Right hindlimb (tissue), 1 donor: ENCODE data around the gene NIPAL1.

Experiments
- DNase-seq: peaks from one replicate; pipeline ENCODE4 v3.0.0-alpha.2; 2018

The NIPAL1 gene

DNA sequence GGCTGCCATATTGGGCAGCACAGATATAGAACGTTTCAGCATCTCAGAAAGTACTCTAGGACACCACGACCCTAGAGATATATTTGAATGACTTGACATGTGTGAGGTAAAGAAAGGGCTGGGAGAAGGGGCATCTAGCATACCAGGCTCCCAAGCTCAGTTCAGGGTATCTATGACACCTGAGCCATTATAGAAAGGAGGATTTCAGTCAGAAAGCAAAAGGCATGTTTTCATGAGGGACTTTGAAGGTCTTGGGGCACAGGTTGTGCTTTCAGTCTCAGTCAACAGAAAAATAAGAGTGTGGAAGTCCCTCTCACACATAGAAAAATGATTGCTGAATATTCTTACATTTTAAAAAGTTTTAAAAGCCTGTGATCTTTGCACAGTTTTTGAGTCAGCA lies 51.6 kb downstream of the NIPAL1 start:
- DNase-seq: no peak

GRCh38 chr4:48069026-48069425 lies 52.5 kb downstream of the NIPAL1 start:
- DNase-seq: no peak

DNA sequence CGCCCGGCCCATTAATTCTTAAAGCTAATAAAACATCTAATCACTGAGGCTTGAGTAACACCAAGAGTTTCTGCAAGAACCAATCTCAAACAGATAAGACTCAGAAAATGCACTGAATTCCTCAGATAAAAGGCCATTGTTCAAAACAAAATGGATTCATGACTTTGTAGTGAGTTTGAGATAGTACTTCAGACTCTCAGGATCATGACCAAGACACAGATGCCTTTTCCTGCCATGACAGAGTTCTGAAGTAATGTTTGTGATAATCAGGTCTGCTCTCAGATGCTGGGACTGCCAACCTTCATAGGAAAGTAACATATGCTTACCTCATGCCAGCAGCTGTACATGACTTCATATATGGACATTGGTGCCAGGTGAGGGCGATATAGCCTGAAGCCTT lies 54.6 kb downstream of the NIPAL1 start:
- DNase-seq: no peak

DNA sequence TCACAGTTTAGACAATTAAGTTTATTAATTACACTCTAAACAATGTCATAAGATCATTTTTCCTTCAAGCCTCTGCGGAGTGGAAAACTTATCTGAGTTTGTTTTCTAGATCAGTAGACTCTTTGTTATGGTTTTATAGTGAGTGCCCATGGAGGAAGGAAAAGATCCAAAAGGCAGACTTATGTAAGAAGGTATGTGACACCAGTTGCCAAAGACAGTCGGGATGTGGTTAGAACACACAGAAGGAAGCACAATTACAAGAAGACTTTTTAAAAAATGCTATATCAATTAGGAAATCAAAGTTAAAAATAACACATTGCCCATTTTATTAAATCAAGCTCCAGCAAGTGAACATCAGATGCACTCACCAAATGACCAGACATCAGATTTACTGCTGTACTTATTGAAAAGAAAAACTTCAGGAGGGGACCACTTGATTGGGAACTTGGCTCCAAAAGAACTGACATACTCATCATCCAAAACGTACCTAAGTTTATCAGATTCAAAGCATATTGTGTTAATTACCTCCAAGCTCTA lies 57.1 kb downstream of the NIPAL1 start:
- no peak for DNase-seq

DNA sequence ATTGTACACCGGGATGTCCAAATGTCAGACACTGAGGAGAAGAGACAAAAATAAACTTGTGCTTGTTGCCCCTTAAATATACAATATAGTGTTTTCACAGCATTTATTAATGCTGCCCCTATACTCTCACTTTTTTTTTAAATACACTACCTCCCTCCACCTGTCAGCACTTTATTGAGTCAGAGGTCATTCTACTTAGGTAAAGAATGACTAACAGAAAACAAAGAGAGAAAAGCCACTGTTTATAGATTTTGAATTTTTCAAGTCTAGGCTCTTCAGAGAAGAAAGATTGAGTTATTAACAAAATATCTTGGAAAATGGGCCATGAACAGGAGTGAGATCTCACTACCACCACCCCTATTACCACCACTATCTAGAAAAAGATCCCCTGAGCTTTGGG lies 58.1 kb downstream of the NIPAL1 start:
- DNase-seq: no peak

DNA sequence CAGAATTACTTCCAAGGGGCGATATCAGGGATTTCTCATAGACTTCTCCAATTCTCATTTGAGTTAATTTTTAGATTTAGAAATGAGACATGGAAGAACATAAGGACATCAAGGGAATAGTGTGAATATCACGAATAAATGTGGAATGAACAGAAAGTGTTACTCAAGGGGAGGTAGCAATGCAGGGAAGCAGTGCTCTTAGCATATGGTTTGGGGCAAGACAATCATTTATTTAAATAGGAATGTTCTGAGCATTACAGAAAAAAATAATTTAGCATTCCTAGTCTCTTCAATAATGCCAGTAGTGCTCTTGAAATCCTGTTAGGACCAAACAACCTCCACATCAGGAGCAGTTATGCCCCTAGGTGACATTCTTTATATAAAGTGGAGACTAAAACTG lies 61.9 kb downstream of the NIPAL1 start:
- DNase-seq: no peak

DNA sequence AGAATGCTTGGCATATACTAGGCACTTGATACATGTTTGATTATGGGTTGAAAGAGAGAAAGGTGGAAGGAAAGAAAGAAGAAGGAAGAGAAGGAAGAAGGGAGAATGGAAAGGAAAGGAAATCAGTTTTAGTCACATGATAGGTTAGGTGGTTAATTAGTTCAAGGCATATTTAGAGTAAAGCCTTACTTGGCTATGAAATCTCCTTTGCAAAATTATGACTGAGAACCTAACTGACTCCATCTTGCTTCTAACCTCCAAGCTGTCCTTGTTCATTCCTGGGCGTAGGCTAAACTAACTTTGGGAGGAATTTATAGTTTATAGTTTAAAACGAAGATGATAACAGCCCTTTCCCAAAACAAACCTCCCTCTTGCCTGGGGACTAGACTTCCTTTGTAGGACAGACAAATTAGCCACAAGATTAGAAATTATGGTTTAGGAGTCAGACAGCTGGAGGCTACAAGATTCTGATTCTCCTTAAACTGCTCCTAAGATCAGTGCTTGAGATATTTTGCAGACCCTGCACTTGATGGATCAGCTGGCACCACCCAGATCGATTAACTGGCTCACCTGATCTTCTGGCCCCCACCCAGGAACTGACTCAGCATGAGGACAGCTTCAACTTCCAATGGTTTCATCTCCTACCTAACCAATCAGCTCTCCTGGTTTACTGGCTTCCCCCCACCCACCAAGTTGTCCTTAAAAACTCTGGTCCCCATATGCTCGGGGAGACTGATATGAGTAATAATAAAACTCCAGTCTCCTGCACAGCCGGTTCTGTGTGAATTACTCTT lies 62.5 kb downstream of the NIPAL1 start:
- no peak for DNase-seq

DNA sequence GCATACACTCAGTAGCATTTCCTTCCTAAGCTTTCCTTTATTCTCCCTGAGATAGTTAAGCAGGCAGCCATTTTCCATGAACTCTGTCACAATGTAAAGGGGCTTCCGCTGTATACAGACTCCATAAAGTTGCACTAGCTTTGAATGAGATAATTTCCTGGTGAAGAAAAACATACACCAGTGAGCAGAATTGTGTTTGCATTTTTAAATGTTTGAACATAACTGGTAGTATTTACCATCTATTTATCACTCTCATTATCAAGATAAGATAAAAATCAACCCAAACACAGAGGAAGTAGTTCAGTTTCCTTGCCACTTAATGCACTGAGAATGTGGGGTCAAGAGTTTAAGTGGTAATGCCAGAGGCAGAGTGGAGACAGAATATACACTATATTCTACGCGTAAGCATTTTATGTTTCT lies 63.4 kb downstream of the NIPAL1 start:
- no peak for DNase-seq

- DNase-seq: no peak
Measured at GRCh38 chr4:48081196-48081595, 64.6 kb downstream of the NIPAL1 start.

- no peak for DNase-seq
Measured at GRCh38 chr4:48082956-48083355, 66.4 kb downstream of the NIPAL1 start.

GRCh38 chr4:48085821-48086589 lies 69.4 kb downstream of the NIPAL1 start:
- DNase-seq: no peak
